ENCODE measurements around the gene PRRG2.

The PRRG2 gene

GRCh38 chr19:49626226-49626625, 45.1 kb downstream of the PRRG2 start:
- TF ChIP-seq, protein P1, sequence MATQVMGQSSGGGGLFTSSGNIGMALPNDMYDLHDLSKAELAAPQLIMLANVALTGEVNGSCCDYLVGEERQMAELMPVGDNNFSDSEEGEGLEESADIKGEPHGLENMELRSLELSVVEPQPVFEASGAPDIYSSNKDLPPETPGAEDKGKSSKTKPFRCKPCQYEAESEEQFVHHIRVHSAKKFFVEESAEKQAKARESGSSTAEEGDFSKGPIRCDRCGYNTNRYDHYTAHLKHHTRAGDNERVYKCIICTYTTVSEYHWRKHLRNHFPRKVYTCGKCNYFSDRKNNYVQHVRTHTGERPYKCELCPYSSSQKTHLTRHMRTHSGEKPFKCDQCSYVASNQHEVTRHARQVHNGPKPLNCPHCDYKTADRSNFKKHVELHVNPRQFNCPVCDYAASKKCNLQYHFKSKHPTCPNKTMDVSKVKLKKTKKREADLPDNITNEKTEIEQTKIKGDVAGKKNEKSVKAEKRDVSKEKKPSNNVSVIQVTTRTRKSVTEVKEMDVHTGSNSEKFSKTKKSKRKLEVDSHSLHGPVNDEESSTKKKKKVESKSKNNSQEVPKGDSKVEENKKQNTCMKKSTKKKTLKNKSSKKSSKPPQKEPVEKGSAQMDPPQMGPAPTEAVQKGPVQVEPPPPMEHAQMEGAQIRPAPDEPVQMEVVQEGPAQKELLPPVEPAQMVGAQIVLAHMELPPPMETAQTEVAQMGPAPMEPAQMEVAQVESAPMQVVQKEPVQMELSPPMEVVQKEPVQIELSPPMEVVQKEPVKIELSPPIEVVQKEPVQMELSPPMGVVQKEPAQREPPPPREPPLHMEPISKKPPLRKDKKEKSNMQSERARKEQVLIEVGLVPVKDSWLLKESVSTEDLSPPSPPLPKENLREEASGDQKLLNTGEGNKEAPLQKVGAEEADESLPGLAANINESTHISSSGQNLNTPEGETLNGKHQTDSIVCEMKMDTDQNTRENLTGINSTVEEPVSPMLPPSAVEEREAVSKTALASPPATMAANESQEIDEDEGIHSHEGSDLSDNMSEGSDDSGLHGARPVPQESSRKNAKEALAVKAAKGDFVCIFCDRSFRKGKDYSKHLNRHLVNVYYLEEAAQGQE (IDR thresholded peaks at IDR 0.05; ENCODE audit: insufficient read depth in 1 of 2, low read depth in 2 of 2, low read length in 2 of 2): no peak
- no peak for TF ChIP-seq FOXP2 (optimal IDR thresholded peaks at IDR 0.05; ENCODE audit: borderline replicate concordance, extremely low read depth, extremely low read length, insufficient read depth)
- TF ChIP-seq POLR2AphosphoS5 (IDR thresholded peaks at IDR 0.05; ENCODE audit: low read depth, low read length): no peak
- TF ChIP-seq TAF1 (IDR thresholded peaks at IDR 0.05; ENCODE audit: borderline replicate concordance, insufficient read depth, low read length): no peak

- TF ChIP-seq, protein P1 (IDR thresholded peaks at IDR 0.05; ENCODE audit: insufficient read depth in 1 of 2, low read depth in 2 of 2, low read length in 2 of 2): no peak
- TF ChIP-seq TAF1 (IDR thresholded peaks at IDR 0.05; ENCODE audit: borderline replicate concordance, insufficient read depth, low read length) (no peak), POLR2AphosphoS5 (IDR thresholded peaks at IDR 0.05; ENCODE audit: low read depth, low read length) (no peak), FOXP2 (optimal IDR thresholded peaks at IDR 0.05; ENCODE audit: borderline replicate concordance, extremely low read depth, extremely low read length, insufficient read depth) (no peak), SIN3A (IDR thresholded peaks at IDR 0.05; ENCODE audit: borderline replicate concordance, insufficient read depth, low read length) (no peak)
Measured at GRCh38 chr19:49629659-49630058, 48.5 kb downstream of the PRRG2 start.

GRCh38 chr19:49631014-49631588, 50.0 kb downstream of the PRRG2 start:
- TF ChIP-seq FOXP2 (optimal IDR thresholded peaks at IDR 0.05; ENCODE audit: borderline replicate concordance, extremely low read depth, extremely low read length, insufficient read depth) (no peak), POLR2AphosphoS5 (IDR thresholded peaks at IDR 0.05; ENCODE audit: low read depth, low read length) (0 out of 2 replicates have a peak, but pooled peaks have one; percentile 28), TAF1 (IDR thresholded peaks at IDR 0.05; ENCODE audit: borderline replicate concordance, insufficient read depth, low read length) (no peak), SIN3A (IDR thresholded peaks at IDR 0.05; ENCODE audit: borderline replicate concordance, insufficient read depth, low read length) (no peak)
- TF ChIP-seq, protein P1 (IDR thresholded peaks at IDR 0.05; ENCODE audit: insufficient read depth in 1 of 2, low read depth in 2 of 2, low read length in 2 of 2): no peak

DNA sequence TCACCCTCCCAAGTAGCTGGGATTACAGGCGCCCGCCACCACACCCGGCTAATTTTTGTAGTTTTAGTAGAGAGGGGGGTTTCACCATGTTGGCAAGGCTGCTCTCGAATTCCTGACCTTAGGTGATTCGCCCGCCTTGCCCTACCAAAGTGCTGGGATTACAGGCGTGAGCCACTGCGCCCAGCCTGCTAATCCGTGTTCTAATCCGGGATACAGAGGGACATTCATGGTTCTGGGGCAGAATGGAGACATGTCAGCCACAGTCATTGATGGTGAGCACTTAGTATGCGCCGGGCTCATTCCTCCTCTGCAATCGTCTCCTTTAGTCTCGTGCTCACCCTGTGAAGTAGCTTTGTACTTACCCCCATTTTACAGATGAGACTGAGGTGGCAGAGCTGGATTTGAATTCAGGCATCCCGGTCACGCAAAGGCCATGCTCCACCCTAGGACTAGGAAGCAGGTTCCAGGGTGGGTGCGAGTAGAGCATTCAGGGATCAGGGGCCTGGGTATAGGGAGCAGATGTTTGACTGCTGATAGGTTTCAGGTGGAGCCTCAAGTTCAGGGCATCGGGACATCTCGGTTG, 50.6 kb downstream of the PRRG2 start:
- TF ChIP-seq POLR2AphosphoS5 (IDR thresholded peaks at IDR 0.05; ENCODE audit: low read depth, low read length): 0 out of 2 replicates have a peak, but pooled peaks have one; percentile 37
- no peak for TF ChIP-seq FOXP2 (optimal IDR thresholded peaks at IDR 0.05; ENCODE audit: borderline replicate concordance, extremely low read depth, extremely low read length, insufficient read depth)

DNA sequence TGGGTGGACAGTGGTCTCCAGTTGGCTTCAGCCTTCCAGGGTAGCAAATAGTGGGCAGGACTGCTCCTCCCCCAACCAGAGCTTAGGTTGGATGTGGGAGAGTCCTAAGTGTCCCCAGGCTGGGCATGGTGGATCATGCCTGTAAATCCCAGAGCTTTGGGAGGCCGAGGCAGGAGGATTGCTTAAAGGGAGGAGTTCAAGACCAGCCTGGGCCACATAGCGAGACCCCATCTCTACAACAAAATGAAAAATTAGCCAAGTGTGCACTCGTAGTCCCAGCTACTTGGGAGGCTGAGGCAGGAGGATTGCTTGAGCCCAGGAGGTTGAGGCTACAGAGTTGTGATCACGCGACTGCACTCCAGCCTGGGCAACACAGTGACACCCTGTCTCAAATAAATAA, 51.5 kb downstream of the PRRG2 start:
- TF ChIP-seq, protein P1 (IDR thresholded peaks at IDR 0.05; ENCODE audit: insufficient read depth in 1 of 2, low read depth in 2 of 2, low read length in 2 of 2): no peak
- TF ChIP-seq SIN3A (IDR thresholded peaks at IDR 0.05; ENCODE audit: borderline replicate concordance, insufficient read depth, low read length): no peak
- TF ChIP-seq TAF1 (IDR thresholded peaks at IDR 0.05; ENCODE audit: borderline replicate concordance, insufficient read depth, low read length): no peak
- TF ChIP-seq POLR2AphosphoS5 (IDR thresholded peaks at IDR 0.05; ENCODE audit: low read depth, low read length): no peak
- no peak for TF ChIP-seq FOXP2 (optimal IDR thresholded peaks at IDR 0.05; ENCODE audit: borderline replicate concordance, extremely low read depth, extremely low read length, insufficient read depth)

All from PFSK-1 (cell line).